Stimulated activated CD4-positive, alpha-beta T cell treated with anti-CD3 and anti-CD28 coated beads, Interleukin-12 subunit alpha, Interleukin-12 subunit beta, amount 100 ng/mL, for 24 hours (primary cell): ENCODE data around the gene MVP.
A peak's percentile ranks its signal among the peaks of the same experiment; 100 is the strongest.

ENCODE experiments used
- DNase-seq, 2 experiments: peaks; one replicate each; pipeline ENCODE4 v3.0.0-alpha.2; 2020; ENCODE audit warnings: low read depth in 2 of 2

MVP gene

DNA sequence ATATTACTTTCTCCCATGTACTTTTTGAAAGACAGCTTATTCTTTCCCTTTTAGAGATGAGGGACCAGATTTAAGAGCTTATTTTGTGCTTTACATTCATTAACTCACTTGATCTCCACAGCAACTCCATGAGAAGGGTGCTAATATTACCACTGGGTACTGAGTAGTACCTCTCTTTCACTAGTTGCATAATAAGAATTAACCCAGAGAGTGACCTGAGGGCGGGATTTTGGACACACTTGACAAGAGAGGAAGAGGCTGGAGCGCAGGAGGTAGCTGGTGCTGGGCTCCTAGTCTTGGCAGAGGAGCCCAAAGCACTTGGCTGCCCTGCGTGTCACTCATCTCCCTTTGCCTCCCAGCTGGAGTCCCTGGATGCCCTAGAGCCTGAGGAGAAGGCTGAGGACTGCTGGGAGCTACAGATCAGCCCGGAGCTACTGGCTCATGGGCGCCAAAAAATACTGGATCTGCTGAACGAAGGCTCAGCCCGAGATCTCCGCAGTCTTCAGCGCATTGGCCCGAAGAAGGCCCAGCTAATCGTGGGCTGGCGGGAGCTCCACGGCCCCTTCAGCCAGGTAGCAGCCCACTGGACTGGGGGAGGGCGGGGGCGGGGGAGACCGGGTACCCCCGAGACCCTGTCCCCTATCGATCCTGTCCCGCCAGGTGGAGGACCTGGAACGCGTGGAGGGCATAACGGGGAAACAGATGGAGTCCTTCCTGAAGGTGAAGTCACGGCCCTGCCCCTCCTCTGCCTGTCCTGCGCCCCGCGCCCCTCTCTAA lies 15.6 kb upstream of the MVP start:
- DNase-seq, result no peak

DNA sequence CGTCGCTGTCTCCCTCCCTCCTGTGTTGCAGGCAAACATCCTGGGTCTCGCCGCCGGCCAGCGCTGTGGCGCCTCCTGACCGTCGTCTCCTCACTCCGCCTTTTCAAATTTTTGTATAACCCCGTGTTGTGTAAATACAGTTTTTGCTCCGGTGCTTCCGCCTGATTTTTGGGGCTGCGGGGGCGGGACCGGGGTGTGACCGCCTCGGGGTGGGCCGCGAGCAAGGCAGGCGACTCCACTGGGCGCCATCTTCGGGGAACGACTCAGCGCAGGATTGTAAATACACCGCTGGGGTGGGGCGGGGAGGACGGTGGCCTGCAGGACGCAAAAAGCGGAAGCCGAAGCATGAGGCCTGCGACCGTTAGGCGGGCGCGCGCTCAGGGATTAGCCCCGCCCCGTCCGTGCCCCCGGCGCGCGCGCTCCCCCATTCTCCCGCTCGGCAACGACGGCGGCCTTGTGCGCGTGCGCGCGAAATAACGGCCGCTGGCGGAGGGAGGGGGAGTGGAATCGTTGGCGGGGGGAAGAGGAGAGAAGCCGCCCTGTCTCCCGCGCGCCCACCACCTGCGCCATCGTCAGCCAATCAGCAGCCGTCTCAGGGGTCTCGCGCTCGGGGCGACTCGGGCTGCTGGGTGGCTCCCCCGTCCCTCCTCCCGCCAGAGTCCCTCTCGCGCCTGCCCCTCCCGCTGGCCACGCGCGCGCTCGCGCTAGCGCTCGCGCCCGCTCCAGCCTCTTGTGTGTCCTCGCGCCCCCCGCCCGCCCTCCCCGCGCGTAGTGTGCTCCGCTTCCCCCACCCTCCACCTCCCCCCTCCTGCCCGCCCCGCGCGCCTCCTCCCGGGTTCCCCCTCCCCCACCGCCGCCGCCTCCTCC lies 14.8 kb upstream of the MVP start:
- DNase-seq, result peak; percentile 93 to 96

DNA sequence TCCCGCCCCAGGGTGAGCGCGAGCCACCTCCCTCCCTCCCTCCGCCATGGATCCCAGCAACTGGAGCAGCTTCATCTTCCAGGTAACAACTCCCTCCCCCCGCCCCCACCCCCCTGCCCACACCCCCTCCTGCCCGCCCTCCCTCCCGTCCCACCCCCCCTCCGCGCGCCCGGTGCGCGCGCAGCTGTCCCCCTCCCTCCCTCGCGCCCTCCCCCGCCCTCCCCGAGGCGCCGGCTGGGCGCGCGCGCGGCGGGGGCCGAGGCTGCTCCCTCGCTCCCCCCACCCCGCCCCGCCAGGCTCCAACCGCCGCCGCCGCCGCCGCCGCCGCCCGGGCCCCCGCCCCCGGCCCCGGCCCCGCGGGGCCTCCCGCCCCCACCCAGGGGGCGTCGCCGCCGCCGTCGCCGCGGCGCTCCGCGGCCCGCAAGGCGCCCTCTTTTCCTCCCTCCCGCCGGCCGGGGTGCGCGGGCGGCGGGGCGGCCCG lies 14.1 kb upstream of the MVP start, which contains the start of gene MAZ:
MAZ (plus strand) TSS at position 431 of the 481 bp plus-strand sequence. CDS start 173 bp downstream, outside the sequence.
- peak; percentile 61 to 67 for DNase-seq

DNA sequence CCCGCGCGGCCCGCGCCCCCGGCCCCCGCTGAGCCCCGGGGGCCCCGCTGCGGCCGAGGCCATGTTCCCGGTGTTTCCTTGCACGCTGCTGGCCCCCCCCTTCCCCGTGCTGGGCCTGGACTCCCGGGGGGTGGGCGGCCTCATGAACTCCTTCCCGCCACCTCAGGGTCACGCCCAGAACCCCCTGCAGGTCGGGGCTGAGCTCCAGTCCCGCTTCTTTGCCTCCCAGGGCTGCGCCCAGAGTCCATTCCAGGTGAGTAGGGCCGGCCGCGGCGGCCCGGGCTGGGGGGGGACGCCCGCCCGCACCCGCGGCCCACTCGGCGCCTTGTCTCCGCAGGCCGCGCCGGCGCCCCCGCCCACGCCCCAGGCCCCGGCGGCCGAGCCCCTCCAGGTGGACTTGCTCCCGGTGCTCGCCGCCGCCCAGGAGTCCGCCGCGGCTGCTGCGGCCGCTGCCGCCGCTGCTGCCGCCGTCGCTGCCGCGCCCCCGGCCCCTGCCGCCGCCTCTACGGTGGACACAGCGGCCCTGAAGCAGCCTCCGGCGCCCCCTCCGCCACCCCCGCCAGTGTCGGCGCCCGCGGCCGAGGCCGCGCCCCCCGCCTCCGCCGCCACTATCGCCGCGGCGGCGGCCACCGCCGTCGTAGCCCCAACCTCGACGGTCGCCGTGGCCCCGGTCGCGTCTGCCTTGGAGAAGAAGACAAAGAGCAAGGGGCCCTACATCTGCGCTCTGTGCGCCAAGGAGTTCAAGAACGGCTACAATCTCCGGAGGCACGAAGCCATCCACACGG lies 13.4 kb upstream of the MVP start:
- DNase-seq, result peak in 1 of 2 experiments; percentile 63

DNA sequence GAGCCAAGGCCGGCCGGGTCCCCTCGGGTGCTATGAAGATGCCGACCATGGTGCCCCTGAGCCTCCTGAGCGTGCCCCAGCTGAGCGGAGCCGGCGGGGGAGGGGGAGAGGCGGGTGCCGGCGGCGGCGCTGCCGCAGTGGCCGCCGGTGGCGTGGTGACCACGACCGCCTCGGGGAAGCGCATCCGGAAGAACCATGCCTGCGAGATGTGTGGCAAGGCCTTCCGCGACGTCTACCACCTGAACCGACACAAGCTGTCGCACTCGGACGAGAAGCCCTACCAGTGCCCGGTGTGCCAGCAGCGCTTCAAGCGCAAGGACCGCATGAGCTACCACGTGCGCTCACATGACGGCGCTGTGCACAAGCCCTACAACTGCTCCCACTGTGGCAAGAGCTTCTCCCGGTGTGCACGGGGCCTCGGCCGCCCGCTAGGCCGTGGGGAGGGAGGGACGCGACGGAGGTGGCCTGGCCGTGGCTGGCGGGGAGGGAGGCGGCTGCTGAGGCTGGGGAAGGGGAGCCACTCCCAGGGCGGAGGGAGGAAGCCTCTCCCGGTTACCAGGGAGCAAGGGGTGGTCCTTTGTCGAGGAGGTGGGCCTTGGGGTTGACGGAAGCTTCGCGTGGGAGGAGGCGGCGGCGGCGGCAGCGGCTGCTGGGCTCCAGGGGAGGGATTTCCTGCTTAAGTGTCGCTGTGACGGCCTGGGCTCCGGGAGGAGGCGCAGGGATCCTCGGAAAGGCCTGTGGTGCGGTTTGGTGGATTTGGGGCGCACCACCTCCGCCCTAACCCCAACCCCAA lies 12.6 kb upstream of the MVP start:
- DNase-seq, result peak; percentile 80 to 91

DNA sequence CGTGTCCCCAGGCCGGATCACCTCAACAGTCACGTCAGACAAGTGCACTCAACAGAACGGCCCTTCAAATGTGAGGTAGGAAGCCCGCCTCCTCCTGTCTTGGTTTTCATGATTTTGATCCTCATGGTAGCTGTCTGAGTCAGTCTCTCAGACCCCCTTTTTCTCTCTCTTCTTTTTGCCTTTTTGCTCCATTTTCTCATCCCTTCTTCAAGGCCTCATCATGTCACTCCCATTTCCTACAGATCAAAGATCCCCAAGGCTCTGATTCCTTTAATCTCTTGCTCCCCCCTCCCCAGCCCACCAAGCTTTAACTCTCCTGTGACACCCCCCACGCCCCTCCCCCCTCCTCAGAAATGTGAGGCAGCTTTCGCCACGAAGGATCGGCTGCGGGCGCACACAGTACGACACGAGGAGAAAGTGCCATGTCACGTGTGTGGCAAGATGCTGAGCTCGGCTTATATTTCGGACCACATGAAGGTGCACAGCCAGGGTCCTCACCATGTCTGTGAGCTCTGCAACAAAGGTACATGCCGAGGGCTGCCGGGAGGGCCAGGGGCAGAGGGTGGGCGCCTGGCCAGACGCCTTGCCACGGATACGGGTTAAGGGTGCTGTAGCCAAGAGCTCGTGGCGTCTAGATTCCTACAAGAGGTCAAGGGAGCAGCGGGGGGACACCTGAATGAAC lies 11.9 kb upstream of the MVP start:
- DNase-seq, result no peak

DNA sequence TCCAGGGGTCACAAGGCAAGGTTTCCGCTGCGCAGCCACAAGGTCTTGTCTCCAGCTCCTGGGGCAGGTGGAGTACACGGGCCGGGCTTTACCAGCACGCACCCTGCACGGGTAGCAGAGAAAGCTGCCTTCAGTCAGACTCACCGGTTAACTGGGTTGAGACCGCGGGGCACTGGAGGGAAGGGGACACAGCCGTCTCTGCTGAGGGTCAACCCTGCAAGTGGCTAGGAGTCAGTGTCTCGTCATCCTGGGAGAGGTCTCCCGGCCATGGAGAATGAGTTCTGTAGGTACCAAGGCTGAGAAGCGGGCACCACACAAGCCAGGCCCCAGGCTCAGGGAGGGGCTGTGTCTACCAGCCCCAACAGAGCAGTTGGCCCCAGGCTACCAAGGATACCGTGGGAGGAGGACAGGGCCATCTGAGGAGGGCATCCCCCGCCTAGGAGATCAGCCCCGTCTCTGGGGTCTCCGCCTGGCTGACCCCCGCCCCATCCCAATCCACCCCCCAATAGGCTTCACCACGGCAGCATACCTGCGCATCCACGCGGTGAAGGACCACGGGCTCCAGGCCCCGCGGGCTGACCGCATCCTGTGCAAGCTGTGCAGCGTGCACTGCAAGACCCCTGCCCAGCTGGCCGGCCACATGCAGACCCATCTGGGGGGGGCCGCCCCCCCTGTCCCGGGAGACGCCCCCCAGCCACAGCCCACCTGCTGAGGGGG lies 11.1 kb upstream of the MVP start:
- no peak for DNase-seq

DNA sequence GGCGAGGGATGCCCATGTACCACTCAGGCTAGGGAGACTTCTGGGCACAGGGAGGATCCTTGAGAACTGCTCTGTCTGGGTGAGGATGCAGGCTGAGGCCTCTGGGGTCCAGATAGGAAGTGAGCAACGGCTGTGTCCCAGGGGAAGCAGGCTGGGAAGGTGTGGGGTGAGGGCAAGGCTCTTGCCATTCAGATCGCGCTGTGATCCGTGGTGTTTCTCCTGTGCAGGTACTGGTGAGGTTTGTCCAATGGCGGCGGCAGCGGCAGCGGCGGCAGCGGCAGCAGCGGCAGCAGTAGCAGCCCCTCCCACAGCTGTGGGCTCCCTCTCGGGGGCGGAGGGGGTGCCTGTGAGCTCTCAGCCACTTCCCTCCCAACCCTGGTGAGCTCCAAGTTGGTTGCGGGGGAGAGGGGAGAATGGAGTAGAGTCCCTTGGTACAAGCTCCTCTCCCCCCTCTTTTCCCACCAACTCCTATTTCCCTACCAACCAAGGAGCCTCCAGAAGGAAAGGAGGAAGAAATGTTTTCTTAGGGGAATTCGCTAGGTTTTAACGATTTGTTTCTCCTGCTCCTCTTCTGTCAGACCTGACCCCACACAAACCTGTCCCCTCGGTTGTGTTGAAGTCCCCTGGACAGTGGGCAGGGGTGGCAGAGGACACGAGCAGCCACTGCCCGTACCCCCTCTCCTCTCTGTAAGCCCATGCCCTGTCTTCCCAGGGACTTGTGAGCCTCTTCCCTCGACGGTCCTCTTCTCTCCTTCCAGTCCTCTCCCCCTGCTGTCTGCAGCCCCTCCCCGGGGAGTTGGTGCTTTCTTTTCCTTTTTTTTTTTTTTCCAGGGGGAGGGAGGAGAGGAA lies 10.2 kb upstream of the MVP start:
- DNase-seq, result no peak

DNA sequence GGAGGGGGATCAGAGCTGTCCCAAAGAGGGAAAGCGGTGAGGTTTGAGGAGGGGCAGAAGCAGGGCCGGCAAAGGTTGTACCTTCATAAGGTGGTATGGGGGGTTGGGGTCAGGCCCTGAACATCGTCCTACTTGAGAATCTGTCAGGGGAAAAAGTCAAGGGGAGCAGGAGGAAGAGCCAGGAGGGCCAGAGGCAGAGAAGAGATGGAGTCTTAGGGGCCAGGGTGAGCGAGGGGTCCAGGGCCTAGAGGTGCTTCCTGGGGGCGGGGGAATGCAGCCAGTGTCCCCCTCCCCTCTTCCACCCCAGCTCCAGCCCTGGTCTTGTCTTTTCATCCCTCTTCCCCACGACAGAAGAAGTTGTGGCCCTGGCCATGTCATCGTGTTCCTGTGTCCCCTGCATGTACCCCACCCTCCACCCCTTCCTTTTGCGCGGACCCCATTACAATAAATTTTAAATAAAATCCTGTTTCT lies 9.5 kb upstream of the MVP start:
- DNase-seq, result no peak

DNA sequence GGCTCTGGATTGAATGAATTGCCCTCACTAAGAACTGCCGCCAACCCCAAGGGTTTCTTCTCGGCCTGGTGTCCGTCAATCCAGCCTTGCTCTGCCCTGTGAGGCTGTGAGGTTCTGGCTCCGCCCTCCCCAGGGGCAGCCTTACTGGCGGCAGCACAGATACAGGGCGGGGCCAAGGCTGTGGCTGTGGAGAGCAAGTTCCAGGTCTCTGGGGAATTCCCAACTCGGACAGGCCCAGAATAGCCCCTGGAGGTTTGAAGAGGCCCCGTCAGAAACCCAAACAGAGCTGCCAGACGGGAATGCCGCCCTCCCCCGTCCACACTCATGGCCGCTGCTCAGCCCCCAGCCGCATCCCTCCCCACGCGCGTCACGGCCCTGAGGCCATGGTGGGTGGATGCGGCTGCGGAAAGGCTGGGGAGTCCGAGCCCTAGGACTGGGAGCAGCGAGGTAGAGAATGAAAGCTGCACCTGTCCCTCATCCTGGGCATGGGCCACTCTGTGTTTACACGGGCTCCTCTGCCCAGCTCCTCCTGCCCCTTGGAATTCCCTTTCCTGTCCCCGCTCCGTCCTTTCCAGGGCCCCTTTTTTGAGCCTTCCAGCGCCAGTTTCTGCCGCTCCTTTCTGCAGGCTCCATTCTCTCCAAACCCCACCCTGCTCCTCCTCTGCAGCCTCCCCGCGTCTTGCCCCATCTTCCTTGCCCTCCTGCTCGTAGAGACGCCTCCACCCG lies 8.9 kb upstream of the MVP start:
- peak; percentile 44 to 84 for DNase-seq

DNA sequence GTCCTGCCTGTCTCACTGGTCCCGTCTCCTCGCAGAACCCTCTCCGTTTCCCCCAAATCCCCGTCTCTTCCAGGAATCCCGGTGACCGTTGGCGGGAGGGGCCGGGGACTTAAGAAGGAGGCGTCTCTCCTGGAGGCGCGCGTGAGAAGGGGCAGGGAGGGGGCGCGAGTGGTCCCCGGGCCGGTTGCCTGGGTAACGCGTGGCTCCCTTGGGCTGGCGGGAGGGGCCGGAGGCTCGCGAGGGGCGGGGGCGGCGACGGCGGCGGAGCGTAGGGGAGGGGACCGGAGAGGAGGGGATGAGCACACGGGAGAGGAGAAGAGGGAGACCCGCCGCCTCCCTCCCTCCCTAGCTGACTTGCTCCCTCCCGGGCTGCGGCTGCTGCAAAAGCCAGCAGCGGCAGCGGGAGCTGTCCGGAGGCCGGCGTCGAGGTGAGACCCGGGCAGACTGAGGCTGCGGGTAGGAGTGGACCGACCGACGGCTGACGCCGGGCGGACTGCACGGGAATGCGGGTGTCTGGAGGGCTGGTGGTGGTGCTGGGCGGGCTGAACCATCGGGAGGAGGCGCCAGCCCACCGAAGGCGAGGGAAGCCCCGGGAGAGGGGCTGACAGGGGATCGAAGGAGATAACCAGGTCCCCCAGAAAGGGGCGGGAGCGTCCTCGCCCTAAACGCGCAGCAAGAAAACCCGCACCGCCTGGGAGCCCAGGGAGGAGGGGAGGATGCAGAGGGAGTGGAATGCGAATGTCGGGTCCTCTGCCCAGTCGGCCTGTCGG lies 8.2 kb upstream of the MVP start, which contains the start of gene PRRT2:
PRRT2 (plus strand) TSS at position 298 of the 770 bp plus-strand sequence. CDS start 862 bp downstream, outside the sequence.
- no peak for DNase-seq

DNA sequence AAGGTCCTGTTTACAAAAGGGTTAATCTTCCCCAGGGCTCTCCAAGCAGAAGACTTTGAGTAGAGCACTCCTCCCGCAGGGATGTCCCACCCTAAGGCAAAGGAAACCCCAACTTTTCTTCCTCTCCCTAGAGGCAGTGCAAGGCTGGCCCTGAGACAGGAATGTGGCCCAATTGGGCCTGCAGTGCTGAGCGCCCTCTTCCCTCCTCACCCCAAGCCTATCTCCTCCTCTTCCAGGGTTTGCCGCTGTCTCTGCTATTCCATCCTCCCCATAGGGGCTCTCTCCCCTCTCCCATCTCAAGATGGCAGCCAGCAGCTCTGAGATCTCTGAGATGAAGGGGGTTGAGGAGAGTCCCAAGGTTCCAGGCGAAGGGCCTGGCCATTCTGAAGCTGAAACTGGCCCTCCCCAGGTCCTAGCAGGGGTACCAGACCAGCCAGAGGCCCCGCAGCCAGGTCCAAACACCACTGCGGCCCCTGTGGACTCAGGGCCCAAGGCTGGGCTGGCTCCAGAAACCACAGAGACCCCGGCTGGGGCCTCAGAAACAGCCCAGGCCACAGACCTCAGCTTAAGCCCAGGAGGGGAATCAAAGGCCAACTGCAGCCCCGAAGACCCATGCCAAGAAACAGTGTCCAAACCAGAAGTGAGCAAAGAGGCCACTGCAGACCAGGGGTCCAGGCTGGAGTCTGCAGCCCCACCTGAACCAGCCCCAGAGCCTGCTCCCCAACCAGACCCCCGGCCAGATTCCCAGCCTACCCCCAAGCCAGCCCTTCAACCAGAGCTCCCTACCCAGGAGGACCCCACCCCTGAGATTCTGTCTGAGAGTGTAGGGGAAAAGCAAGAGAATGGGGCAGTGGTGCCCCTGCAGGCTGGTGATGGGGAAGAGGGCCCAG lies 7.3 kb upstream of the MVP start:
- no peak for DNase-seq

DNA sequence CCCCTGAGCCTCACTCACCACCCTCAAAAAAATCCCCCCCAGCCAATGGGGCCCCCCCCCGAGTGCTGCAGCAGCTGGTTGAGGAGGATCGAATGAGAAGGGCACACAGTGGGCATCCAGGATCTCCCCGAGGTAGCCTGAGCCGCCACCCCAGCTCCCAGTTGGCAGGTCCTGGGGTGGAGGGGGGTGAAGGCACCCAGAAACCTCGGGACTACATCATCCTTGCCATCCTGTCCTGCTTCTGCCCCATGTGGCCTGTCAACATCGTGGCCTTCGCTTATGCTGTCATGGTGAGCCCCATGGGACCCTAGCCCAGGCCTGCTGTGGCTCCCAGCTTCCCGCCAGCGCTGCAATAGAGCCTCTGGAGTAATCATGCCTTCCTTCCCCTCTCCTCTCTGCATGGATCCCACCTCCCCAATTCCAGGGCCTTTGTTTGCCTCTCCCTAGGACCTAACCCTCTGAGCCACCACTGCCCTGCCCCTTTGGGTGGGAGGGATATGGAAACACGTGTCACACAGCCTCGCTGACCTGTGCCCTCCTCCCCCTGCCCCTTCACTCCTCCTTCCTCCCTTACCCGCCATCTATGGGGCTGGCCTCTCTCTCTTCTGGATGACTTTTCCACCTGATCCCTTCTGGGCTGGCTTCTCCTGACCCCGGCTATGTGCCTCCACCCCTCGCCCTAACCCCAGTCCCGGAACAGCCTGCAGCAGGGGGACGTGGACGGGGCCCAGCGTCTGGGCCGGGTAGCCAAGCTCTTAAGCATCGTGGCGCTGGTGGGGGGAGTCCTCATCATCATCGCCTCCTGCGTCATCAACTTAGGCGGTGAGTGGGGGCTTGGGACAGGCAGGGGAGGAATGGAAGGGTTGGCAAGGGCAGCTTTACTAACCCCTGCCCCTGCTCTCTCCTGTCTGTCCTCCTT lies 6.4 kb upstream of the MVP start:
- no peak for DNase-seq

DNA sequence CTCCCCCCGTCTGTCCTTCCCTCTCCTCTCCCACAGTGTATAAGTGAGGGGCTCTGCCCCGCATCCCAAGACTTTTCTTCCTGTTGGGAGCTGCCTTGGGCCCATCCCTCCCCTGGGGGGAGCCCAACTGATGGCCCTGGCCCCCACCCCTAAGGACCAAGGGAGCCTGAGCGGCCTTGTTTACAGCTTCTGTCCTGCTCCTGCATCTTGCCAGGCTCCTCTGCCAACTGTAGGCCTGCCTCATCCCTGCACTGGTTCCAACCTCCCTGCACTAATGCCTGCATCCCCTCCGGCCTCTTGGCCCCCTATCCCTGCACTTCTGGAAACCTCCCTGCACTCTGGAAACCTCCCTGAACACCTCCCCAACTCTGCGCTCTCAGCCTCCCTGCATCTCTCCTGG lies 5.7 kb upstream of the MVP start:
- DNase-seq, result no peak
